Mucosa of descending colon (tissue), 3 donors: ENCODE data around the gene SULT2B1. TPM values are rescaled to one million over a fixed set of nuclear protein-coding genes. Genes with fewer than 3 reads are reported as not detected.

Source experiments
- ATAC-seq: fragments of 200-7000 bp; cut with Tn5 transposase; one replicate; pipeline ENCODE4 v1.9.1; 2020; ENCODE audit warnings: mild to moderate bottlenecking, moderate library complexity
- DNase-seq, 3 donors: peaks; one replicate each; pipeline ENCODE4 v3.0.0-alpha.2; 2020
- H3K36me3 ChIP-seq: fragments of 200-600 bp; one replicate; pipeline ENCODE4 v1.8.0; 2021; ENCODE audit warnings: low read depth, mild to moderate bottlenecking
- H3K4me1 ChIP-seq: fragments of 200-600 bp; one replicate; pipeline ENCODE4 v1.8.0; 2021; ENCODE audit warnings: low read depth, mild to moderate bottlenecking
- H3K4me3 ChIP-seq: fragments of 200-600 bp; one replicate; pipeline ENCODE4 v1.8.0; 2021; ENCODE audit warnings: mild to moderate bottlenecking
- H3K9me3 ChIP-seq: fragments of 200-600 bp; one replicate; pipeline ENCODE4 v1.8.0; 2021; ENCODE audit warnings: mild to moderate bottlenecking
- CTCF ChIP-seq: fragments of 200-600 bp; IDR thresholded peaks from one replicate; pipeline ENCODE4 v1.8.0; 2022; ENCODE audit warnings: antibody characterized with exemption, mild to moderate bottlenecking
- intact Hi-C, 2 donors: fragments of 100-400 bp; cut with DNase I in 1 of 2; cut with micrococcal nuclease in 1 of 2; formaldehyde crosslinking; loops; one replicate each; pipeline versions ENCODE4 v1.11.0 to v1.11.1; 2022; cut with DNase I, micrococcal nuclease
- total RNA-seq, 3 donors: library from RNA; stranded (reverse); fragmentation: NEBNext Ultra II Directional in 2 of 3; extraction: Animal tissue kit (Norgen Biotek cat#: 25700) in 2 of 3; gene quantifications; one replicate each; pipeline versions ENCODE4 v1.2.1 to v1.2.4, GENCODE V29; 2021 to 2023
- donor health status: DM: no; HTN: no; CAD: no; lungs with moderate emphysema.
- donor health status: DM: no; HTN: no; CAD: no.
- donor health status: DM: no; HTN: yes; CAD: no.

The SULT2B1 gene
- total RNA-seq, 3 donors from 2014 or later: 0.51 to 3.1 (median 1.1) TPM

DNA sequence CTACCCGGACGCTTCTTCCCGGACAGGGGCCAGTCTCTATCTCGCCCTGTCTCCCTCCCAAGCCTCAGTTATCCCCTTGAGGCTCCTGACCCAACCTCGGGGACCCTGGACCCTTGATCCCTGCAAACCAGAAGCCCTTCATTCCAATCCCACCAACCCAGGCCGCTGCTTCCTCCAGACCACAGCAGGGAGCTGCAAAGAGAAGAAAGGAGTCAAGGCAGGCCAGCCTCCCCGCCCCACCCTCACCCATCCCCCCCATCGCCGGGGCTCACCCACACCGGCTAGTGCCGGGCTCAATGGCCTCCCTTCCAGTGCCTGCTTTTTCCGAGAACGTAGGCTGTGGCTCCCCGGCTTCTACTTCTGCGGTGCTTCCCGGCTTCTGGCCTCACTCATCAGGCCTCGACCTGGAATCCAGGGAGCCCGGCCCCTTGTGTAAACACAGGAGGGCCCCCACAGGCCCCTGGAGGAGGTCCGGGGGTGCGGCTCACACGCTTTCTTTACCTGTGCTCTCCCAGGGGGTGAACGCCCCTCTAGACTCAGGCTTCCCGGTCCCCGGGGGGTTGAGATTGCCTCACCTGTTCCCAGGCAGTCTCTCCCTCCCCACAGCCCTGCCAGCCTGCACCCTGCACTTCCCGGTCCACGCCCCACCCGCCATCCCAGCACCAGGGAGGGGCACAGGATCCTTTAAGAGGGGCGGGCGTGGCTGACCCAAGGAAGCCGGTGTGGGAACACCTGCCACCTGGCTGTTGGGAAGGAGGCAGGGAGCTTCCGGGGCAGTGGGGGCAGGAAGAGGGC lies 62.7 kb downstream of the SULT2B1 start, which contains the start of gene FAM83E:
Gene FAM83E (minus strand): TSS at position 641 of the 795 bp plus-strand sequence. CDS start 1,704 bp downstream, outside the sequence.
- ATAC-seq (peak; percentile 74), DNase-seq (peak; percentile 96 to 97 (median 96))
- H3K36me3 ChIP-seq: peaks cover 3% of the 10 kb centered on the region
- H3K4me3 ChIP-seq: peak within 1 kb of the TSS; percentile 21
- intact Hi-C loops: no loop called here
- peak; percentile 14 for TF ChIP-seq CTCF
- H3K9me3 ChIP-seq: no peaks in the 10 kb centered on the region
- H3K4me1 ChIP-seq: peaks cover 42% of the 10 kb centered on the region

DNA sequence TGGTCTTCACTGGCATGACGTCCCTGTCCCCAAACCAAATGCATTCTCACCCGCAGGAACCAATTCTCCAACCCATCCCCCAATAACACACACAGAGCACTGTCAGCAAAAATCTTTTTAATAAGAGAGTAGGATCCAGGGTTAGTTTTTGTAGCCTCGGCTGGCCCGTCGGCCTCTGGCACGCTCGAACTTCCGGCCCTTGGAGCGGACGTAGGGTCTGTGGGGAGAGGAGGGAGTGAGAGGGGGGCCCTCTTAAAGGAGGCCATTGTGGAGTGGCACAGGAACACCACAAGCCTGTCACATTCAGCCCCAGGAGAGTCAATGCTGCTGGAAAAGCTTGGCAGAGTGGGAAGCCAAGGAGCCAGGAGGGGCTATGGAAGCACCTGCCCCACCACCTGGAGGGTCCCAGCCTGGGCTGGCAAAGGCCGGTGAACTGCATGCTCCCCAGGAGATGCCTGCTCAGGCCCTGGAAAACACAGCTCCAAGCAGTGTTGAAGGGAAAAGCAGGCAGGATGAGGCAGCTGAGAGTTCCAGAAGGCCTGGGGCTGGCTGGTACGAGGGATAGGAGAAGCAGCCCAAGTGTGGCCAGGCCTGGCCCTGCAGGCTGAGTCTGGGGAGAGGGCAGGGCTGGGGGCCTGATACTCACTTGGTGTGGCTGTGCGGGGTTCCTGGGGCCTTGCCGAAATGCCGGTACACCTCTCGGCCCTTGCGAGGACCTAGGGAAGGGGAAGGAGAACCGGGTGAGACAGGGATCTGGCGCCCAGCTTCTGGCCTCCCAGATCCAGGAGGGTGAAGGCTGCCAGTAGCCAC lies 63.5 kb downstream of the SULT2B1 start:
- Histone ChIP-seq H3K4me3 (no peak overlapping the region), H3K9me3 (no peaks in the 10 kb centered on the region), H3K4me1 (peaks cover 46% of the 10 kb centered on the region), H3K36me3 (peaks cover 3% of the 10 kb centered on the region)
- intact Hi-C loops: no loop called here
- ATAC-seq: no peak
- no peak for TF ChIP-seq CTCF
- DNase-seq: peak in 1 of 3 donors; percentile 60

GRCh38 chr19:48616041-48616436 lies 64.1 kb downstream of the SULT2B1 start:
- TF ChIP-seq CTCF: no peak
- Histone ChIP-seq H3K4me1 (peaks cover 46% of the 10 kb centered on the region), H3K4me3 (no peak overlapping the region), H3K36me3 (peaks cover 3% of the 10 kb centered on the region), H3K9me3 (no peaks in the 10 kb centered on the region)
- intact Hi-C loops: no loop called here
- ATAC-seq (no peak), DNase-seq (no peak)

- intact Hi-C loops: no loop called here
- Histone ChIP-seq H3K36me3 (peaks cover 3% of the 10 kb centered on the region), H3K4me3 (no peak overlapping the region), H3K4me1 (peaks cover 46% of the 10 kb centered on the region), H3K9me3 (no peaks in the 10 kb centered on the region)
- TF ChIP-seq CTCF: no peak
- DNase-seq: peak in 1 of 3 donors; percentile 57
- ATAC-seq: no peak
These were observed 64.6 kb downstream of the SULT2B1 start for GRCh38 chr19:48616491-48617056.

- no peak for ATAC-seq
- intact Hi-C loops: no loop called here
These were observed 65.4 kb downstream of the SULT2B1 start for GRCh38 chr19:48617146-48617937.

More at GRCh38 chr19:48617146-48617937, 65.4 kb downstream of the SULT2B1 start:
- no peak for TF ChIP-seq CTCF
- peaks cover 40% of the 10 kb centered on the region for H3K4me1 ChIP-seq
- peaks cover 3% of the 10 kb centered on the region for H3K36me3 ChIP-seq
- H3K9me3 ChIP-seq: no peaks in the 10 kb centered on the region
- H3K4me3 ChIP-seq: no peak overlapping the region
- peak in 1 of 3 donors; percentile 57 for DNase-seq
